Measurements from ENCODE around the gene COL25A1. TPM values are rescaled to one million over a fixed set of nuclear protein-coding genes. Genes with fewer than 3 reads are reported as not detected.

COL25A1 gene
- total and polyA plus RNA-seq, 2 donors (not counting 3 experiments of a cell fraction or from before 2014, with no cell fraction given), result 0.21 to 3.5 TPM

DNA sequence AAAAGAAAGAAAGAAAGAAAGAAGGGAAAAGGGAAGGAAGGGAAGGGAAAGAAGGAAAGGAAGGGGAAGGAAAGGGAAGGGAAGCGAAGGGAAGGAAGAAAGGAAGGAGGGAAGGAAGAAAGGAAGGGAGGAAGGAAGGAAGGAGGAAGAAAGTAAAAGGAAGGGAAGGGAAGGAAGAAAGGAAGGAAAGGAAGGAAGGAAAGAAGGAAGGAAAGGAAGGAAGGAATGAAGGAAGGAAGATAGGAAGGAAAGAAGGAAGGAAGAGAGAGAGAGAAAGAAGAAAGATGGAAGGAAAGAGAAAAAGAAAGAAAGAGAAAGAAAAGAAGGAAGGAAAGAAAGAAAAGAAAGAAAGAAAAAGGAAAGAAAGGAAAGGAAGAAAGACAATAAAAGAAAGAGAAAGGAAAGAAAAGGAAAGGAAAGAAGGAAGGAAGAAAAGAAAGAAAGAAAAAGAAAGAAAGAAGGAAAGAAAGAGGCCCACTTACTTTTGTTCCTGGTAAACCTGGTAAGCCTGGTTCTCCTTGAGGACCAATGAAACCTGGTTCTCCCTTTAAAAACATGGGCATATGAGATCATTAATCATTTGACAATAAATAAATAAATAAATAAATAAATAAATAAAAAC, 433.7 kb downstream of the COL25A1 start:
- Histone ChIP-seq H3K9me1 (replicated peaks; ENCODE audit: control insufficient read depth, extremely low read depth, insufficient read depth, low read length) (no peaks in the 10 kb centered on the region), H3K27me3 (ENCODE audit: control insufficient read depth in 2 of 2, insufficient read depth in 2 of 2, low read length in 2 of 2) (peaks cover 0 to 11% of the 10 kb centered on the region in 2 experiments), H3K4me2 (ENCODE audit: insufficient read depth, low read length) (no peak overlapping the region), H3K4me3 (replicated peaks in 1 of 3; ENCODE audit: insufficient read depth in 1 of 3, low read depth in 1 of 3, low read length in 3 of 3) (no peak overlapping the region), H3K9ac (replicated peaks; ENCODE audit: extremely low read depth, insufficient read depth, low read length) (no peak overlapping the region), H3K27ac (ENCODE audit: insufficient read depth, low read depth, low read length) (no peak overlapping the region), H4K20me1 (replicated peaks; ENCODE audit: control insufficient read depth, extremely low read depth, insufficient read depth, low read length) (no peaks in the 10 kb centered on the region), H3K9me3 (replicated peaks; ENCODE audit: control insufficient read depth, insufficient read depth, low read length) (no peaks in the 10 kb centered on the region), H2AFZ (ENCODE audit: low read depth, low read length) (no peak overlapping the region), H3K4me1 (ENCODE audit: control insufficient read depth, extremely low read depth, insufficient read depth, low read length) (no peaks in the 10 kb centered on the region), H3K79me2 (ENCODE audit: control insufficient read depth, insufficient read depth, low read length) (no peaks in the 10 kb centered on the region), H3K36me3 (ENCODE audit: control insufficient read depth in 2 of 2, extremely low read depth in 1 of 2, insufficient read depth in 2 of 2, low read length in 2 of 2) (no peaks in the 10 kb centered on the region)
- dilution Hi-C loops (cut with MboI; ENCODE audit: extremely low pct_ligation_motif_present, low sequenced_read_pairs), result no loop called here
- no peak for FAIRE-seq
- no peak for DNase-seq (ENCODE audit: low read depth, low spot score)
- CTCF ChIA-PET, result no interaction called here
- POLR2A ChIA-PET, result no interaction called here
- BruUV-seq (replicated peaks), result no TSS peak
- intact Hi-C loops (cut with micrococcal nuclease), result no loop called here
- TF ChIP-seq GATA2 (IDR thresholded peaks at IDR 0.05; ENCODE audit: insufficient read depth, insufficient read length, low read depth, low read length) (no peak), FOS (IDR thresholded peaks at IDR 0.05; ENCODE audit: borderline replicate concordance, insufficient read depth, low read length) (no peak), JUN (IDR thresholded peaks at IDR 0.05; ENCODE audit: borderline replicate concordance, insufficient read depth, insufficient read length, low read depth) (no peak), MYC (IDR thresholded peaks at IDR 0.05; ENCODE audit: low read depth, low read length) (no peak), POLR2AphosphoS5 (IDR thresholded peaks at IDR 0.05; ENCODE audit: insufficient read depth, low read depth, low read length) (no peak), POLR2A (IDR thresholded peaks at IDR 0.05; ENCODE audit: low read depth, low read length) (no peak), EZH2 (IDR thresholded peaks at IDR 0.05; ENCODE audit: borderline replicate concordance, low read depth, low read length, severe bottlenecking) (no peak)
- TF ChIP-seq, protein P1, sequence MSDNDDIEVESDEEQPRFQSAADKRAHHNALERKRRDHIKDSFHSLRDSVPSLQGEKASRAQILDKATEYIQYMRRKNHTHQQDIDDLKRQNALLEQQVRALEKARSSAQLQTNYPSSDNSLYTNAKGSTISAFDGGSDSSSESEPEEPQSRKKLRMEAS (IDR thresholded peaks at IDR 0.05; ENCODE audit: insufficient read depth, insufficient read length), result no peak
- TF ChIP-seq, protein P2, sequence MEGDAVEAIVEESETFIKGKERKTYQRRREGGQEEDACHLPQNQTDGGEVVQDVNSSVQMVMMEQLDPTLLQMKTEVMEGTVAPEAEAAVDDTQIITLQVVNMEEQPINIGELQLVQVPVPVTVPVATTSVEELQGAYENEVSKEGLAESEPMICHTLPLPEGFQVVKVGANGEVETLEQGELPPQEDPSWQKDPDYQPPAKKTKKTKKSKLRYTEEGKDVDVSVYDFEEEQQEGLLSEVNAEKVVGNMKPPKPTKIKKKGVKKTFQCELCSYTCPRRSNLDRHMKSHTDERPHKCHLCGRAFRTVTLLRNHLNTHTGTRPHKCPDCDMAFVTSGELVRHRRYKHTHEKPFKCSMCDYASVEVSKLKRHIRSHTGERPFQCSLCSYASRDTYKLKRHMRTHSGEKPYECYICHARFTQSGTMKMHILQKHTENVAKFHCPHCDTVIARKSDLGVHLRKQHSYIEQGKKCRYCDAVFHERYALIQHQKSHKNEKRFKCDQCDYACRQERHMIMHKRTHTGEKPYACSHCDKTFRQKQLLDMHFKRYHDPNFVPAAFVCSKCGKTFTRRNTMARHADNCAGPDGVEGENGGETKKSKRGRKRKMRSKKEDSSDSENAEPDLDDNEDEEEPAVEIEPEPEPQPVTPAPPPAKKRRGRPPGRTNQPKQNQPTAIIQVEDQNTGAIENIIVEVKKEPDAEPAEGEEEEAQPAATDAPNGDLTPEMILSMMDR (IDR thresholded peaks at IDR 0.05; ENCODE audit: extremely low read depth in 1 of 2, insufficient read depth in 1 of 2, low read depth in 1 of 2, low read length in 2 of 2), result no peak
